ENCODE measurements around the gene MRPL54.
"Not testable (repeated sequence)": the region's sequence is repeated elsewhere in the genome, so short reads cannot be mapped to it uniquely, and the experiment has no call there.

GRCh38 chr19:3816148-3816547, 53.7 kb downstream of the MRPL54 start:
- TF ChIP-seq, protein P1, sequence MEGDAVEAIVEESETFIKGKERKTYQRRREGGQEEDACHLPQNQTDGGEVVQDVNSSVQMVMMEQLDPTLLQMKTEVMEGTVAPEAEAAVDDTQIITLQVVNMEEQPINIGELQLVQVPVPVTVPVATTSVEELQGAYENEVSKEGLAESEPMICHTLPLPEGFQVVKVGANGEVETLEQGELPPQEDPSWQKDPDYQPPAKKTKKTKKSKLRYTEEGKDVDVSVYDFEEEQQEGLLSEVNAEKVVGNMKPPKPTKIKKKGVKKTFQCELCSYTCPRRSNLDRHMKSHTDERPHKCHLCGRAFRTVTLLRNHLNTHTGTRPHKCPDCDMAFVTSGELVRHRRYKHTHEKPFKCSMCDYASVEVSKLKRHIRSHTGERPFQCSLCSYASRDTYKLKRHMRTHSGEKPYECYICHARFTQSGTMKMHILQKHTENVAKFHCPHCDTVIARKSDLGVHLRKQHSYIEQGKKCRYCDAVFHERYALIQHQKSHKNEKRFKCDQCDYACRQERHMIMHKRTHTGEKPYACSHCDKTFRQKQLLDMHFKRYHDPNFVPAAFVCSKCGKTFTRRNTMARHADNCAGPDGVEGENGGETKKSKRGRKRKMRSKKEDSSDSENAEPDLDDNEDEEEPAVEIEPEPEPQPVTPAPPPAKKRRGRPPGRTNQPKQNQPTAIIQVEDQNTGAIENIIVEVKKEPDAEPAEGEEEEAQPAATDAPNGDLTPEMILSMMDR (IDR thresholded peaks at IDR 0.05) = not testable (repeated sequence)
- not testable (repeated sequence) for TF ChIP-seq POLR2A (IDR thresholded peaks at IDR 0.05)

All from testis (tissue), 2 donors.